SHP77 treated with DMSO at 0.1 percent for 48 hours (cell line): ENCODE data around the gene GRIN2C.

Experiments used
- DNase-seq: peaks from one replicate; lab custom pipeline; 2025; lab: John Stamatoyannopoulos, UW

GRIN2C gene

DNA sequence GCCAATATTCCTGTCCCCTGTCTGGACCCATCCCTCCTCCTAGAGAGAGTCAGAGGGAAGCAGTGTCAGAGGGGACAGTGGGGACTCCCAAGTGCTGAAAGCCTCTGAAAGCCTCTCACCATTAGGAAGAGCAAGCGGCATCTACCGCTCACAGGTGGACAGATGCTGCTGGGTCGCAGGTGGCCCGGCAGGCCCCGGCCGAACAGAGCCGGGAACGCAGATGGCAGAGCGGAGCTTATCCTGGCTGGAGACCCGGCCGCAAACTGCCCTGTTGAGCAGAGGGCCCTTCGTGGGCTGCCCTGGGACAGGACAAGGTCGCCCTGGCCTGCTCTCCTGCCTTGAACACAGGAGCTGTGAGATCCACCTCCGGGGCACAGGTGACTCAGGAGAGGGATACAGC is 60.6 kb downstream of the GRIN2C start:
- no peak for DNase-seq

DNA sequence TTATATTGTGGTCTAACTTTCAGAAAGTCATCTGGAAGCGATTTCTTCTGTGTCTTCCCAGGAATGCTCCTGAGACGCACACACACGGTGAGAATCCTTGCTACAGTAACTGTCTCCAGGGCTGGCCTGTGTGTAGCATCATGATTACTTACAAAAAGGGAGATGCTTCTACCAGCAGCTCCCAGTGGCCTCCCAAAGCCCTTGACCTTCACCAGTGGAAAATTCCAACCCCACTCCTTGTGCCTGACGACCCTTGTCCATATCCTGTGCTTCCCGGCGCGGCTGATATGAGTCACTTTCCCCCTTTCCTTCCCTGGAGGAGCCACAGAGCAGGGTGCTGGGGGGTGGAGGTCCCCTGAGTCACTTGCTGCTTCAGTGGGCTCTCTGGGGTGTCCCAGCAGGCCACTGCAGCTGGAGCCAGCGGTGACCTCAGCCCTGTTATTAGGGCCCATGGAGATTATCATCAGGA is 61.4 kb downstream of the GRIN2C start:
- no peak for DNase-seq

DNA sequence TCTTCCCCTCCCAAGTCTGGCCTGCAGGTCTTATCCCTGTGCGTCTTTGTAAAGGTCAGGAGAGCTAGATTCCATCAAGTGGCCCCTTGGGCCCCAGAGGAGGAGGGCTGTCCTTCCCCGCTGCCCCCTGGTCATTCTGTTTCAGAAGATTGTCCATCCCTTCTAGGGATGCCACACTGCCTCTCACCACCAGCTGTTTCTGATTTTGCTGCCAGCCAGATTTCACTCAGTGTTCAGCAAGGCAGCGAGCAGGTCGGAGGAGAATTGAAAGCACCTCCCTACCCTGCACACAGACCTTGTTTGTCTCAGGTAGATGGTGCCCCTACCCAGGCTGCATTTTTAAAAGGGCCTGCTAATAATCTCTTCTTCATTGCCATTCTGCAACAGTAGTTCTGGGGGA is 61.9 kb downstream of the GRIN2C start:
- no peak for DNase-seq

DNA sequence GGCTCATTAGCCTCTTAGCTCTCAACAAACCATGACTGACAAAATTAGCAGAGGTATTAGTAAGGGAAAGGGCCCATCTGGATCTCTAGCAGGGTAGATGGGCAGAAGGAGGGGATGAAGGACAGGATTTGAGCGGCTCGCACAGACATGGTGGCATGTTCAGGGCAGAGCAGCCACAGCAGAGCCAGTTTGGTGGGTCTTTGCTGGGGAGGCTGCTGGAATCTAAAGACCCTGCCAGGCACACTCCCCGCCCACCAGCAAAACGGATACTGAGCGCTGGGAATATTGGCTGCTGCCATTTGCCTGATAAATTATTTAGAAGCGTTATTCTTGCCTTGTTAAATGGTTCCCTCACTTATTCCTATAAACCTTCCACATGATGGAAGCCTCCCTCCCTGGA is 62.8 kb downstream of the GRIN2C start:
- DNase-seq = no peak

DNA sequence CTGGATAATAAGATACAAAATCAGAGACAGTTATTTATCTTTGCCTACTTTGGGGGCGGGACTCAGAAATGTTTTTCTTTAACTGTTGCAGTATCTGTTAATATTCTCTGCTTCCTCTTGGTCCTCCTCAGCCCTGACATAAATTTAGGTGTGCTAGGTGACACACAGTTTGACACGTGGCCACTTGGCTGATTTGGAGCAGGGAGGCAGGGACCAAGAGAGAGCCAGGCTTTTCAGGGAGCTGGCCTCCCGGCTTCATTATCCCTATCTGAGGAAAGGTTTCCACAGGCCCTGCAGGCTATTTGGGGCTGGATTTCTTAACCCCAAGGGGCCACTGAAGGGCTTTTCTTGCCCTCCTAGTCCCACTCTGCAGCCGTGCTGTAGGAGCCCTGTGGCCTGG is 63.5 kb downstream of the GRIN2C start:
- no peak for DNase-seq

DNA sequence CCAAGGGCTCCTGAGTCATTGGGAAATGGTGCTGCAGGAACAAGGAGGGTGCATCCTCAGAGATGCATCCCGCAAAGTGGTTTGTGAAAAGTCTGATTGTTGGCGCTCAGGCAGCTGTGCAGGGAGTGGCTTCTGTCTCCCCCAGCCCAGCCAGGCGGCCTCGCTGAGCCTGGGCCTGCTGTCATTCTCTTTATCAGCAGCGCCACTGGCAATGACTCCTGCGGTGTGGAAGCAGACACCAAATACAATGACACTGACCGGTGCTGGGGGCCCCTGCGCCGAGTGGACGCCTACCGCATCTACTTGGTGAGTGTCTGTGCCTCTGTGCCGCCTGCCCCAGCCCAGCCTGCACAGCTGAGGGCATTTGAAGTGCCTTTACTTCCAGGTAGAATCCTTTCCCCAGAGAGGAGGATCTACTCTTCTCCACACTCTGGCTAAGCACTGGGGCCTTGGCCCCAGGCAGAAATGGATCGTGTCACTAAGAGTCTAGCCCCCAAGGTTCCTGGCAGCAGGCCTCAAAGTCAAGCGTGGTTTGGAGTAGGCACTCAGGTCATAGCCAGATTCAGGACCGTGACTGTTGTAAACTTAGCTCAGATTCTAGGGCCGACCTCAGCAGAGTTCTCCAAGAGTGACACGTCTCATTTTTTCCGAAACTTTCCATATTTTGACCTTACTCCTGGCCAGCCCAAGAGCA is 64.2 kb downstream of the GRIN2C start:
- no peak for DNase-seq

DNA sequence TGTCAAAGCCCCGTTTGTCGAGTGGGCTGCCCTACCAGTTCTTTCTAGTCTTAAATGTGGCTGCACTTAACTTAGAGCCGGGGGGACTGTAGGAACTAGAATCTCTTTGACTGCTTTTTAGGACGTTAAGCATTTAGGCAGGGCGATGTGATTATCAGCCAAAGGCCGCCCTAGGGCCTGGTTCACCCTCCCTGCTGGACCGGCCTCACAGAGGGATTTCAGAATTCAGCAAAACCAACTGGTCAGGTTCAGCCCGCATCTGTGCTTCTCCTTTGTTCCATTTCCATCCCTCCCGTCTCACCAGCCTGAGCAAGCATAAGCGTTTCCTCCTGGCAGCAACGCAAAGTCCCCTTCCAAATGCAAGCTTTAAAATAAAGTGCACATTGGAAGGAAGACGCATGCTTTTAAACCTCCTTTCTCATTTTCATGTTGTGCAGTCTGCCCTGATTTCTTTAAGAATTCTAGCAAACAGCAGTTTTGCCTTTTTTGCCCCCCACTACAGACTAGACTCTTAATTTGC is 67.0 kb downstream of the GRIN2C start:
- no peak for DNase-seq
